Embryonic facial prominence (tissue), 1 donor: ENCODE data around the gene INMT.
"Not testable (repeated sequence)": the region's sequence is repeated elsewhere in the genome, so short reads cannot be mapped to it uniquely, and the experiment has no call there.

Experiments
- DNase-seq: peaks from one replicate; pipeline ENCODE4 v3.0.0-alpha.2; 2016; ENCODE audit errors: extremely low spot score

INMT gene

GRCh38 chr7:30751696-30752273, at the start of gene INMT:
INMT (plus strand) TSS chr7:30752135; CDS start chr7:30752151, 16 bp downstream.
- no peak for DNase-seq

- DNase-seq, result no peak
Measured at GRCh38 chr7:30702200-30702599, 49.7 kb upstream of the INMT start.

- no peak for DNase-seq
Measured at GRCh38 chr7:30703756-30704155, 48.2 kb upstream of the INMT start.

GRCh38 chr7:30705008-30705407, 46.9 kb upstream of the INMT start:
- no peak for DNase-seq

- DNase-seq, result no peak
Measured at GRCh38 chr7:30705596-30705995, 46.3 kb upstream of the INMT start.

GRCh38 chr7:30706316-30706715, 45.6 kb upstream of the INMT start:
- no peak for DNase-seq

GRCh38 chr7:30706908-30707307, 45.0 kb upstream of the INMT start:
- no peak for DNase-seq

GRCh38 chr7:30707391-30708357, 44.3 kb upstream of the INMT start:
- no peak for DNase-seq

GRCh38 chr7:30708412-30708811, 43.5 kb upstream of the INMT start:
- DNase-seq, result no peak

GRCh38 chr7:30708983-30709382, 43.0 kb upstream of the INMT start:
- no peak for DNase-seq

- no peak for DNase-seq
Measured at GRCh38 chr7:30709549-30709948, 42.4 kb upstream of the INMT start.

GRCh38 chr7:30710669-30711068, 41.3 kb upstream of the INMT start:
- DNase-seq, result no peak

- no peak for DNase-seq
Measured at GRCh38 chr7:30713392-30713791, 38.5 kb upstream of the INMT start.

- no peak for DNase-seq
Measured at GRCh38 chr7:30714129-30714528, 37.8 kb upstream of the INMT start.

GRCh38 chr7:30717181-30717580, 34.8 kb upstream of the INMT start:
- no peak for DNase-seq

GRCh38 chr7:30719434-30719833, 32.5 kb upstream of the INMT start:
- DNase-seq, result not testable (repeated sequence)

- DNase-seq, result no peak
Measured at GRCh38 chr7:30721211-30721610, 30.7 kb upstream of the INMT start.

- no peak for DNase-seq
Measured at GRCh38 chr7:30722187-30722586, 29.7 kb upstream of the INMT start.

GRCh38 chr7:30722671-30723070, 29.3 kb upstream of the INMT start:
- no peak for DNase-seq

GRCh38 chr7:30723776-30724175, 28.2 kb upstream of the INMT start:
- DNase-seq, result no peak

- no peak for DNase-seq
Measured at GRCh38 chr7:30726296-30727006, 25.5 kb upstream of the INMT start.
